GM11168 (cell line): ENCODE data around the gene PDGFB.

Experiments used
- in situ Hi-C: fragments of 300-500 bp; cut with MboI; formaldehyde crosslinking; loops from one replicate; pipeline ENCODE4 v1.12.0; 2022; ENCODE audit warnings: low sequenced_read_pairs; ENCODE audit not compliant: unreplicated experiment

Gene PDGFB

DNA sequence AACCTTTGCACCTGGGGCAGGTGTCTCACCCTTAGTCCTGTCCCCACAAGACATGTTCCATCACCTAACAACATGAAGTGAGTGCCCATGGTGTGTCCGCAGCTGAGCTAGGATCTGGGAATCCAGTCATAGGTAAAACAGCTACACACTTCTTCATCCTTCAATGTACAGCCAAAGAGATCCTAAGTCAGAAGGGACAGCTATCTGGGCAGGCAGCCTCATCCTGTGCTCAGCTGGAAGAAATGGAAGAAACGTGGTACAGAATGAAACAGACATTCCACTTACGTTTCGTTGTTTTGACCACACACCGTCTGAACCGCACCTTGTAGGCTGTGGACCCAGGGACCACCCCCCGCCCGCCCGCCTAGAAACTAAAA is 30.8 kb downstream of the PDGFB start:
- in situ Hi-C loops = no loop called here

DNA sequence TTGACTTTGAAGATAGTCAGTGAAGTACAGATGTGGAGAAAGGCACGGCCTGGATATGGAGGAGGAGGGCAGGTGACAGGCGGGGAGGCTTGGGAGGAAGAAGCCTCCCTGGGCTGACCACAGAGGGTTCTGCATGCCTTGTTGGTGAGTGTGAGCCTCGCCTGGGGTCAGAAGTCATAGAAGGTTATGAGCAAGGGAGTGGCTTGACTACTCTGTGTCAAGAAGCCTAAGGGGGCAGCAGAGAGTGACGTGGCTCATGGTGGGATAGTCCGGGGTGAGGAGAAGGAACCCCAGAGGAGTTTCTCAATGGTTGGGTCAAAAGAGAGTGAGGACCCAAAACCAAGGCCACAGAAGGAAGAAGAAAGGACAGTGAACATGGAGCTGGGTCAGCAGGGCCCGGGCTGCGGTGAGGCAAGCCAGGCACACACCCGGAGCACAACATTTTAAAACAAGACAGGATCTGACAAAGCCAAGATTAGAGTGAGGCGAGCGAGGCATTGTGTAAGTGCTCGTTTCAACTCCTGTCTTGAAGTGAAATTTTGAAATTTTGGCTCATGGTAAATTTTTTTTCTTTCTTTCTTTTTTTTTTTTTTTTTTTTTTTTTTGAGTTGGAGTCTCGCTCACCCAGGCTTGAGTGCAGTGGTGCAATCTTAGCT is 31.9 kb downstream of the PDGFB start:
- in situ Hi-C loops = no loop called here

DNA sequence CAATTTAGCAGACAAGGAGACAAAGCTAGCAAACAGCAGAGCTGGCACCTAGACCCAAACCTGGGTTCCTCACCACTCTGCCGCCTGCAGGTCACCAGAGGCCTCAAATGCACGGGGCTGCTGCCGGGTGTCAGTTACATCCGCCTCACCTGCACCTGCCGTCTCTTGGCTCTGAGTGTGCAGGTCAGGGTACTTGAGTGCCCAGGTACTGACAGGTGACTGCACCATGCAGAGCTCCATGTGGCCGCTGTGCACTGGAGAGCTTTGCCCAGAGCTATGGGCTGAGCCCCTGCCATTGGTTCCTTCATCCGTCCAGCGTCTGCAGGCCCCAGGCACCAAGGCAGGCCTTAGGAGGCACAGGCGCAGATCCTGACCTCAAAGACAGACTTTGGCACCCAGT is 35.0 kb downstream of the PDGFB start:
- in situ Hi-C loops = no loop called here

DNA sequence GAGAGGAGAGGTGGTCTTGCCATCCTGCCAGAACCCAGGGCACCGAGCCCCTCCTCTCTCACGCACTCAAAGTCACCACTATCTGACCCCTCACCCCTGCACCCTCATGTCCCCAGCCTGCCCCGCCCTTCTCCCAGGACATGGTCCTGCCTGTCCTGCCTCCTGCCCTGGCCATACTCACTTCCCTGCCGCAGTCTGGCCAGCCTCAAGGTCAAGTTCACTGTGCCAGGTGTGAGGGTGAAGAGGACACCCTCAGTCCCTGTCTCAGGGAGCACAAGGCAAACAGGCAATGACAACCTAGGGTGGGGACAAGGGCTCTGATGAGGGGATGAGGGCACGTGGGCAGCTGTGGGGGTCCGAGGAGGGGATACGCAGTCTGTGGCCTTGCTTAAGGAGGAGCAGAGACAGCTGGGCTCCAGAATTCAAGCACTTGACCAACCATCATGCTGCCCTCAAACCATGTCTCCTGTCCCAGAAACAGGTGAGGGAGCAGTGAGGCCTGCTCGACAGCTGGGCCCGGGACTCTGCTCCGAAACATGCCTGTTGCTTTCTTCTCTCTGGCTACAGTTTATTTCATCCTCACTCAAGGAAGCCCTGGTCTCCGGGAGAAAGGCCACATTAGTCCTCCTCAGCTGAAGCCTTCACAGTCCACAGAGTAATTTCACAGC is 36.6 kb downstream of the PDGFB start:
- in situ Hi-C loops = no loop called here

DNA sequence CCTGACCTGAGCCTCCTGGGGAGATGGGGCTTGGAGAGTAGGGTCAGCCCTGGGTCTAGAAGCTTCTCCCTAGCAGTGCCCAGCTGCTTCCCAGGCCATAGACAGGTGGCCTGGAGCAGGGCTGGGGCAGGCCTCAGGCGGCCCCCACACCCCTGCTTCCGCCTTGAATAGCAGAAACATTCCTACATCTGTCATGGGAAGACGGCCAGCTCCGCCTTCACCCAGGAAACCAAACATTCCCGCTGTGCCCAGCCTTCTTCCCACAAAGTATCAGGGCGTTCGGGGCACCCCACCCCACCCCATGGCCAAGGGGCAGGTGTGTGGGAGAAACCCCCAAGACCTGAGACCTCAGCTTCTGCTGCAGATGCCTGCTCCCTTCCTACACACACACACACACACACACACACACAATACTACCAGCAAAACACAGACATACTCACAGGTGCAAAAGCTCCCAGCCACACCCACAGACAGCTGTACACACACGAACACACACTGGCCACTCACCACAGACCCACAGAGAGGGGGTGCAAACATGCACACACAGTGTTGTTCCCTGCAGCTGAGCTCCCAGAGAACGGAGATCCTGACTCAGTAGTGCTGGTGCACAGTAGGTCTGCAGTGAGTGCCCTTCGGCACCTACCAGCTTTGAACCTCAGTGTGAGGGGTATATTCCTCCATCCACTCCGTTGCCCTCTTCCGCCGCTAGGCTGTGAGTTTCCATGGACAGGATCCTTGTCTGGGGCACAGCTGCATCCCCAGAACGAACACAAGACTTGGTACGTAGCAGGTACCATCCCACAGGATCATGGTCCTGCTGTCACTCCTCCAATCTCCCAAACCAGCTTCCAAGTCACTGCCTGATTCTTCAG is 37.4 kb downstream of the PDGFB start:
- in situ Hi-C loops = no loop called here

DNA sequence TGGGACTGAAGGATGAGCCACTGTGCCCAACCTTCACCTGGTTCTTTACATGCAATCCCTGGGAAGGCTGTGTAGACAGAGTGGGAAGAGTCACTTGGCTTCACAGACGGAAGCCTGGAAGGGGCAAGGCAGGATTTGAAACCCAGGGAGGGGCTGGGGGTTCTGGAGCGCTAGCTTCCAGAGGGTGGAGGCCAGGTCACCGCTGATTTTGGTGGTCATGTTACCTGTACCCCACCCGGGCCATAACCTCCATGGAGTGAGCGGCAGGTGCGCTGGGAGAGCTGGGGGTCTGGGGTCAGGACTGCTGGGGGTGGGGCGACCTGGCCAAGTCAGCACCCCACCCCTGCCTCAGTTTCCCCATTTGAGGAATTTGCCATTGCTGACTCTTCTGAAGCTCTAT is 38.3 kb downstream of the PDGFB start:
- in situ Hi-C loops = no loop called here

DNA sequence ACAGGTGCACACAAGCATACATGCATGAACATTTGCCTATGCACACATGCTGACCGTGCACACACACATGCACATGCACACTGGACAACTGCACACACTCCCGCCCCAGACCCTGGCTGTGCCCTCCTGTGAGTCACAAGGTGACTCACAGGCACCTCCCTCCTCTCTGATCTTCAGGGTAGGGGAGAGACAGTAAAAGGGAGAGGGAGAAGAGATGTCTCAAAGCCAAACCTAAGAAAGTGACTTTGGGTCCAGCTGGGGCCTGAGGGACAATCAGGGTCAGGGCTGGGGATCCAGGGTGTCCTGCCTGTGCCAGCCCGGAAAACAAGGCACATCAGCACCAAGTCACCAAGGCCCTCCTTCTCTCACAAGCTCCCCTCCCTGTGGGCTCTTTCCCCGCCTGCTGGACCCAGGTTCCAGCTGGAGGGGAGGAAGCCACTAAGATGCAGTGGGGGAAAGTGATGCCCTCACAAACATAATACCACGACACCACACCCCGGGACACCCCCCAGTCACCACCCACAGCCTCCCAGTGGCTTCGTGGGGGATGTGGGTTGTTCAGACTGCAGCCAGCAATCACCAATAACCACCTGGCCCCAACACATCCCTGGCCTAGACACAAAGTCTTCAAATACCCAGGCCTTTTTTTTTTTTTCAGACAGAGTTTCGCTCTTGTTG is 39.3 kb downstream of the PDGFB start:
- in situ Hi-C loops = no loop called here

DNA sequence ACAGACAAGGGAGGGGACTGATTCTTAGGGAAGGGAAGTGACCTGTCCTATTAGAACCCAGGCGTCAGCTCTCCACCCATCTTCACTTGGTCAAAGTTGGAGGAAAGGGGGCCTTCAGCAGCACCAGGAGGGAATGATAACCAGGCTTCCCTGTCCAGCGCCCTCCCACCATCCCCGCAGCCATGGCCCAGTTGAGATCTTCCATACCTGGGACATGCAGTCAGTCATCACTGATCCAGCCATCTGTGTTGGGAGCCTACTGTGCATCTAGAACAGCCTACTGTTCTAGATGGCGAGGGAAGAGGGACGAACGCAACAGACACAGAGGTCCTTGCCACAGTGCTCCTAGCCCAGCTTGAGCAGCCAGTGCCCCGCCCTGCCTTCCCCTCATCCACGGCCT is 40.6 kb downstream of the PDGFB start:
- in situ Hi-C loops = no loop called here

DNA sequence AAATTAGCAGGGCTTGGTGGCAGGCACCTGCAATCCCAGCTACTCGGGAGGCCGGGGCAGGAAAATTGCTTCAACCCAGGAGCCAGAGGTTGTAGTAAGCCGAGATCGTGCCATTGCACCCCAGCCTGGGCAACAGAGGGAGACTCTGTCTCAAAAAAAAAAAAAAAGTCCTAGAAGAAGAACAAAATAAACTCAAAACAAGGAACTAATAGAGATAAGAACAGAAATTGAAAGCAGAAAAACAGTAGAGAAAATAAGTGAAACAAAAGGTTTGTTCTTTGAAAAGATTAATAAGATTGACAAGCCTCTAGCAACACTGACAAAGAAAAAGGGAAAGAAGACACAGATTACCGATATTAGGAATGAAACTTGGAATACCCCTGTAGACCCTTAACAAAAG is 47.2 kb downstream of the PDGFB start:
- in situ Hi-C loops = no loop called here

DNA sequence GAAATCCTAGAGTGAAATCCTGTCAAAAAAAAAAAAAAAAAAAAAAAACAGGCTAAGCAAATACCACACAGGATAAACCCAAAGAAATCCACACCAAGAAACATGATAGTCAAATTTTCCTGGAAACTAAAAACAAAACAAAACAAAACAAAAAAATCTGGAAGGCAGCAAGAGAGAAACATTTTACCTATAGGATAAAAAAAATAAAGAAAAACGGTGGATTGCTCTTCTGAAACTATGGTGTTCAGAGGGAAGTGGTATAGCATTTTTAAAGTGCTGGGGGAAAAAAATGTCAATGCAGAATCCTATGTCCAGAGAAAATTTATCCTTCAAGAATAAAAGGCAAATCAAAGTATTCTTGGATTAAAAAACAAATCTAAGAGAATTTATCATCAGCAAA is 50.7 kb downstream of the PDGFB start:
- in situ Hi-C loops = no loop called here

DNA sequence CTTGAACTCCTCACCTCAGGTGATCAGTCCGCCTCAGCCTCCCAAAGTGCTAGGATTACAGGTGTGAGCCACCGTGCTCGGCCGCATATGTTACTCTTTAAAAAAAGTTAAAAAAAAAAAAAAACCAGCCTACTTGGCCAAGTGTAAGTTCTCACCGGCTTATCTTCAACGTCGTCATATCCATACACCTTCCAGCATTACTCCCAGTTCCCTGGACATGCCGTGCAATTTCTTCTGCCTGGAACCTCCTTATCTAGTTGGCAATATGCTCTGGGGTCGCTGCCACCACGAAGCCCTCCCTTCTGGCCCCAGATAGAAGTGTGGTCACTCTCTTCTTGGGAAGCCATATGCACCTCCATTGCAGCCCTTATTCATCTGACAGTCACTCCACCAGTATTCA is 56.0 kb downstream of the PDGFB start:
- in situ Hi-C loops = no loop called here

DNA sequence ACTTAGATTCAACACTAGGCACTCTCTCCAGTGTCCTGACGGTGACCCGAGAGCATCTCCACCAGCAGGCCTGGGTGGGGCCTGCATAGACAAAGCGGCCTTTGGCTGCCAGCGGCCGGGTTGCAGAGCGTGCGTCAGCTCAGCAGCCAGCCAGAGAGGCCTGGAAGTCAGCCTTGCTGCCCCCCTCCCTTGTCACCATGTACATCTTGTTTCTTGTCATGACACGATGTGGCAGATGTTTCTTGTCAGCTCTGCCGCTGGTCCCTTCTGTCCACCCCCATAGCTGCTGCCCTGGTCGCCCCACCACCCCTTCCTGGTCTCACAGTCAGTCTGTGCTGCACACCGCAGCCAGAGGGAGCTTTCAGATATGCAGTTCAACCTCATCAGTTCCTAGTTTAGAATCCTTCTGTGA is 59.2 kb downstream of the PDGFB start:
- in situ Hi-C loops = no loop called here

DNA sequence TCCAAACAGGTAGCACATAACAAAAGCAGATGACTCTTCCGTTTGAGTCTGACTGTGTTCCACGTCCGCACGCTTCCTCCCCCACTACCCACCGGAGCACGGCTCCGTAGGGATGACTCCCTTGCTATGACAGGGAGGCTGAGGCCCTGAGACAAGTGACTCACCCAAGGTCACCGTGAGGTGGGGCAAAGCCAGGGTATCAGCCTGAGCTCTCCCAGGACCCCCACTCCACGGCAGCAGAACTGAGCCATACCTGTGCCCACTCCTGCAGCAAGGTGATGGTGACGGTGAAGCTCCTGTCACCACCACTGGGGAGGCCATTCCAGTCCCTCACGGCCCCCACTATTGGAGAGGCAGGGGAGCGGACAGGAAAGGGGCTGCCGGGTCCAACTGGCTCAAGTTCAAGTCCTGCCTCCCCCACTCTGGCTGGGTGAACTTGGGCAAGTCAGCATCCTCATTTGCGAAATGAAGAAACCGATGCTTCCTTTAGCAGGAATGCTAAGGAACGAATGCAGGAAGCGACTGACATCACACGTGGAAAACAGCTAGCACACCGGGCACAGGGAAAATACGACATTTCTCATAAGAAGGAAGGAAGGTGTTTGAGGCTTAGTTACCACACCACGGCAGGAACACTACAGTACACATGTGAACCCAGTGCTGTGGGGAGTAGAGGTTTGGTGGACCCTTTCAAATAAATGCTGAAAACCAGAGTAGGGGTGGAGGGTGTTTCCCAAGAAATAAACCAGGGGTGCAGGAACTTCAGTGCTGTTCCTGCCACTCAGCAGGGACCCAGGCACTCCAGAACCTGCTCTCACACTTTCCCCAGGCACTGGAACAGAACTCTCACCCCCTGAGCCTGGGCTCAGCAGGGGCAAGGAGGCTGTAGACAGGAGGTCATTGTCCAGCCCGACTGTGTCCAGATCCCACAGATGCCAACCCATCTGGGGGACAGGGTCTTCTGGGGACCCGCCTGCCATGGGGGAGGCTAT is 59.9 kb downstream of the PDGFB start:
- in situ Hi-C loops = no loop called here

DNA sequence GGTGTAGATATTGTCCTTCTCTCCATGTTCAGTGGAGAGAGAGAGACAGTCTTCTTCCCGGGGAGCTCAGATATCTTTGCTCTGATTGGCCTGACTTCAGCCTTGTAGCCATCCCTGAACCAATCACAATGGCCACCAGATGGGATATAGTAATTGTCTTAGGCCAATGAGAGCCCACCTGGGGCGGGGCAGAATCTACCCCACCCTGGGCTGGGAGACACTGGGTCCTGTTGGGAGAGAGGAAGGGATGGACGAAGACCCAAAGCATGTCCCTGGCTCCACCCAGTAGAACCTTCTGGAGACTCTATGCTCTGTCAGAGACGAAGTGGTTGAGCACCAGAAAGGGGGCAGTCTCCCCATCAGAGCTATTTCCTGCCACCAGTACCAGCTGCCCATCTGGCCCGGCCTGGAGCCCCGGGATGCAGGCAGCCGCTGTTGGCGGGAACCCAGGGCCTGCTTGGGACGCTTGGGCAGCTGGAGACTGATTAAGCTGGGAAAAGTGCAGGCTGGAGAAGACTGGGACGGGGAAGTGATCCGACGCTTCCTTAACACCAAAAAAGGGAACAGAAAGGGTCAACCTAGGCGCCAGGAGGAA is 60.7 kb downstream of the PDGFB start:
- in situ Hi-C loops = no loop called here

DNA sequence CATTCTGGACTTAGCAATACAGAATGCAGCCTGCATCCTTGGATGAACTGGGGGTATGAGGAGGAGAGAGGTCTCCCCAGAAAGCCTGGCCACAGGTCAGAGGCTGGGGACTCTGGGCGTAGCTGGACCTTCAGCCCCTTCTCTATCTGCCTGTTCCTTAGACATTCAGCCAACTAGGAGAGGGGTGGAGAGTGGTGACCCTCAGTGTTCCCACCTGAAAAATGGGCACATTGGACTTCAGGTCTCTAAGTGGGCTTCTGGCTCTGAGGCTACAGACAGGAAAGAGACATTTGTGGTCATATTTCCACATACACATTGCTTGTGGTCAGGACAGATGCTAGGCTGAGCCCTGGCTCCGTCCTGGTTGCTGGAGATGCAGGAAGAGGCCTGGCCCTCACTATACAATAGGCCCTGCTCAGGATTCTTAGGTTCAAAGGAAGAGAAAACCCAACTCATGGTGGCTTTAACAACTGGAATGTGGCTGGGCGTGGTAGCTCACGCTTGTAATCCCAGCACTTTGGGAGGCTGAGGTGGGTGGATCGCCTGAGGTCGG is 62.2 kb downstream of the PDGFB start:
- in situ Hi-C loops = no loop called here

DNA sequence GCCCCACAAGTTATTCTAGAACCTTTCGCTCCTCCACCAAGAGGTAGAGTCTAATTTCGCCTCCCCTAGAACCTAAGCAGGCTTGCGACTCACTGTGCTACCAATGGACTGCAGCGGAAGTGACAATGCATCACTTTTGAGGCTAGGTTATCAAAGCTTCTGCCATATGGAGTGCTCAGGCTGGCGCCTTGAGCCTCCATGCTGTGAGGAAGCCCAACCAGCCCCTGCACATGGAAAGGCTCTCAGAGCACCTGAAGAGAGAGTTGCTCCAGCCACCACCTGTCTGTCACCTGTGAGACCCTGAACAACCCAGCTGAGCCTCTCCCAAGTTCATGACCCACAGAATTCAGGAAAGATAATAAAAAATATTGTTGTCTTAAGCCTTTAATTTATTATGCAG is 63.0 kb downstream of the PDGFB start:
- in situ Hi-C loops = no loop called here

DNA sequence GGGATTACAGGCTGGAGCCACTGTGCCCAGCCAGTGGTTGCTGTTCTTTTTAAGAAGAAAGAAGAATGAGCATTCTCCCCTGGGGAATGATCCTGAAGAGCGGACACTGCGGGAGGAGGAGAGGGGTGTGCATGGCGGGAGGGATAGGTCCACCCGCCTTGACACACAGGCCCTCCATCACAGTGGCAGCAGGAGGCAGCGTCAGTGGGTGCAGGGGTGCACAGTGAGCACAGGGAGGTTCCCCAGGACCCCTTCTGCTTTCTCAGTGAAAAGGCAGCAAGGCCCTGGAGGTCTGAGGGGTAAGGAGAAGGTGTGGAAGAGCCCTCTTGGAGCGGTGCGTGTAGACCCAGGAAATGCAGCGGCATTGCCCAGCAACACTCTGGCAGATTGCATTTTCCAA is 63.4 kb downstream of the PDGFB start:
- in situ Hi-C loops = no loop called here

DNA sequence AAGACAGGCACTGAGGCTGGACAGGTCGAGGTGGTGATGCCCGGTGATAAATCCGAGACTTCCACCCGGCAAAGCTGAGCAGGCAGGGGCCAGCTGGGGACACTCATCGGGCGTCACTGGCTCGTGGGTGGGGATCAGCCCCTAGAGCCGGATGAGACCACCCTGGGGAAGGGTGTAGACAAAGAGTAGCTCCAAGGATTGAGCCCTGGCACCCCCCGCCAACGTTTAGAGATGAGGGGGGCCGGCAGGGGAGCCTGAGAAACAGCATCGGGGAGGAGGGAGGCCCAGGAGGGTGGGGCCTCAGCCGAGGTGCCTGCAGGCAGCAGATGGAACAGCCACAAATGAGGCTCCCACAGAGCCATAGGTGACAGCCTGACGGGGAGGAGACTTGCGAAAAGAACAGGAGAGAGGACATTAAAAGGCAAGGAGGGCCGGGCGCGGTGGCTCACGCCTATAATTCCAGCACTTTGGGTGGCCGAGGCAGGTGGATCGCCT is 64.9 kb downstream of the PDGFB start:
- in situ Hi-C loops = no loop called here

DNA sequence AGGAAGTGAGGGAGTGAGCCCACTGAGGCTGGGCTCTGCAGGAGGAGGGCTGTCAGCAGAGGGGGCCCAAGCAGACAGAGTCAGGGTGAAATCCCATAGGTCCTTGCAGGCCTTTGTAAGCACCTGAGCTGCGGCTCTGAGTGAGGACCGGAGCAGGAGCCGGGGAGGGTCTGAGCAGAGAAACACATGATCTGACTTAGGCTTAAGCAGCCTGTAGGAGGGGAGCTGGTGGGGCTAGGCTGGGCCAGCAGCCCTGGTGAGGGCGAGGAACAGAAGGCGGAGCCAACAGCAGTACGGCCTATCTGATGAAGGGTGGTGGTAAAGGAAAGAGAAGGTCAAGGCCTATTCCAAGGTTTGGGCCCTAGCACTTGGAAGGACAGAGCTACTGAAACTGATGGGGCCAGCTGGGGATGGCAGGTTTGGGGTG is 65.4 kb downstream of the PDGFB start:
- in situ Hi-C loops = no loop called here
